Neural cell (in vitro differentiated cells): ENCODE results near the gene PPIG. TPM values are rescaled to one million over a fixed set of nuclear protein-coding genes. Genes with fewer than 3 reads are reported as not detected.

ENCODE experiments used
- H2AFZ ChIP-seq: fragments of 200-600, 300-800 bp; sonication (generic), shearing (Covaris generic); 2 replicates; pipeline ENCODE4 v1.6.0; 2014; ENCODE audit warnings: low read depth, mild to moderate bottlenecking, antibody characterized with exemption, low read length, moderate library complexity
- H3F3A ChIP-seq: fragments of 200-600 bp; shearing (Covaris generic); 2 replicates; pipeline ENCODE4 v1.6.1; 2016; ENCODE audit warnings: mild to moderate bottlenecking, moderate library complexity, mixed read lengths, antibody characterized with exemption, low read length; ENCODE audit not compliant: insufficient read depth, poor library complexity, severe bottlenecking
- H3K27ac ChIP-seq: fragments of 200-600, 300-800 bp; sonication (generic), shearing (Covaris generic); 2 replicates; pipeline ENCODE4 v1.5.1; 2014; ENCODE audit warnings: mild to moderate bottlenecking, low read length, moderate library complexity
- H3K27me3 ChIP-seq: fragments of 300-800, 200-600 bp; sonication (generic), shearing (Covaris generic); 2 replicates; pipeline ENCODE4 v1.6.0; 2014; ENCODE audit warnings: mild to moderate bottlenecking, low read depth, low read length, moderate library complexity; ENCODE audit not compliant: insufficient read depth
- H3K36me3 ChIP-seq: fragments of 300-800, 200-600 bp; sonication (generic), shearing (Covaris generic); 2 replicates; pipeline ENCODE4 v1.5.1; 2014; ENCODE audit warnings: mild to moderate bottlenecking, antibody characterized with exemption, low read length, moderate library complexity; ENCODE audit not compliant: insufficient read depth
- H3K4me2 ChIP-seq: fragments of 300-800, 200-600 bp; sonication (generic), shearing (Covaris generic); 2 replicates; pipeline ENCODE4 v1.6.0; 2014; ENCODE audit warnings: mild to moderate bottlenecking, low read length
- H3K4me3 ChIP-seq: fragments of 300-800, 200-600 bp; sonication (generic), shearing (Covaris generic); 2 replicates; pipeline ENCODE4 v1.5.1; 2014; ENCODE audit warnings: mild to moderate bottlenecking, low read length, moderate library complexity
- H3K79me2 ChIP-seq: fragments of 200-600 bp; shearing (Covaris generic); replicated peaks from 2 replicates; pipeline ENCODE4 v1.6.0; 2014; ENCODE audit warnings: mild to moderate bottlenecking, low read length, moderate library complexity; ENCODE audit not compliant: insufficient read depth
- H3K9ac ChIP-seq: fragments of 300-800, 200-600 bp; sonication (generic), shearing (Covaris generic); 2 replicates; pipeline ENCODE4 v1.6.1; 2016; ENCODE audit warnings: mild to moderate bottlenecking, low read length, mixed read lengths
- H3K9me2 ChIP-seq: fragments of 200-600 bp; shearing (Covaris generic); 2 replicates; pipeline ENCODE4 v1.6.1; 2016; ENCODE audit warnings: mild to moderate bottlenecking, low read length, mixed read lengths; ENCODE audit not compliant: insufficient read depth
- H3K9me3 ChIP-seq: fragments of 200-600, 300-800 bp; sonication (generic), shearing (Covaris generic); 2 replicates; pipeline ENCODE4 v1.6.1; 2016; ENCODE audit warnings: mild to moderate bottlenecking, mixed run types, low read length, moderate library complexity, mixed read lengths
- H4K20me1 ChIP-seq: fragments of 200-600 bp; shearing (Covaris generic); 2 replicates; pipeline ENCODE4 v1.6.1; 2016; ENCODE audit warnings: mild to moderate bottlenecking, mixed run types; ENCODE audit not compliant: insufficient read depth
- EP300 ChIP-seq: fragments of 450-650 bp; conservative IDR thresholded peaks from 2 replicates; pipeline ENCODE4 v1.6.1; 2014; ENCODE audit warnings: antibody characterized with exemption, mild to moderate bottlenecking, moderate library complexity; ENCODE audit not compliant: poor library complexity, severe bottlenecking
- EZH2 ChIP-seq: fragments of 200-600, 300-800 bp; shearing (Covaris generic), sonication (generic); IDR thresholded peaks from 2 replicates; pipeline ENCODE4 v1.6.1; 2014; ENCODE audit warnings: antibody characterized with exemption, low read length, borderline replicate concordance, mild to moderate bottlenecking; ENCODE audit not compliant: insufficient read depth, poor library complexity, severe bottlenecking
- MXI1 ChIP-seq: fragments of 450-650 bp; conservative IDR thresholded peaks from 2 replicates; pipeline ENCODE4 v1.6.1; 2014; ENCODE audit warnings: antibody characterized with exemption, mild to moderate bottlenecking; ENCODE audit not compliant: poor library complexity, severe bottlenecking
- RAD21 ChIP-seq: fragments of 450-650 bp; conservative IDR thresholded peaks from 2 replicates; pipeline ENCODE4 v1.6.1; 2014; ENCODE audit warnings: antibody characterized with exemption, mild to moderate bottlenecking, moderate library complexity
- SMC3 ChIP-seq: fragments of 450-650 bp; conservative IDR thresholded peaks from 2 replicates; pipeline ENCODE4 v1.6.1; 2014; ENCODE audit warnings: antibody characterized with exemption, mild to moderate bottlenecking, moderate library complexity; ENCODE audit not compliant: poor library complexity
- polyA plus RNA-seq: library from polyadenylated mRNA; depleted of rRNA; stranded (reverse); fragments of >200 nt; gene quantifications from 2 replicates; pipeline ENCODE4 v1.2.3, GENCODE V29; 2014
- TF ChIP-seq, protein P1 (sequence below): fragments of 450-650 bp; IDR thresholded peaks from 2 replicates; pipeline ENCODE4 v1.5.1; 2014; ENCODE audit warnings: antibody characterized with exemption, mild to moderate bottlenecking, moderate library complexity; ENCODE audit not compliant: poor library complexity, severe bottlenecking
- TF ChIP-seq, protein P2 (sequence below): IDR thresholded peaks from 2 replicates; pipeline ENCODE4 v1.6.1; 2012; ENCODE audit warnings: borderline replicate concordance

Gene PPIG
- polyA plus RNA-seq, 1 donor from 2014 or later = 45.0 TPM

DNA sequence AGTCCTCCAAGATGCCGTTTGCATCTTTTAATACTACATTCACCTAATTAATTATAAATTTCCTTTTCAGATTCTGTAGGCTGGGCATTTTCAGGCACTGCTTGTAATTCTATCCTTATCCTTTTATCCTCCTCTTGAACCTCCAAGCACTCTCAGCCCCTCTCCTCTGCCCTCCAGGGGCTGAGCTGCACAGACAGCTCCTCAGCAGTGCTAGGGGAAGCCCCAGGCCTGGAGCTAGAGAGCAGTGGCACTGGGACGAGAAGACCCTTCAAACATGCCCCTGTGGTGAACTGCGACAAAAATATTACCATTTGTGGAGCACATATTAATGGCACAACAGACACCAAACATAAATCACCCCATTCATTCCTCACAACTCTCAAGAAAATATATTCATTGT lies 77.1 kb downstream of the PPIG start:
- no peaks in the 10 kb centered on the region for H3K27me3 ChIP-seq
- no peak overlapping the region for H2AFZ ChIP-seq
- H4K20me1 ChIP-seq = no peaks in the 10 kb centered on the region
- no peaks in the 10 kb centered on the region for H3K36me3 ChIP-seq
- no peak overlapping the region for H3K4me2 ChIP-seq
- no peaks in the 10 kb centered on the region for H3K9me3 ChIP-seq
- TF ChIP-seq, protein P1, sequence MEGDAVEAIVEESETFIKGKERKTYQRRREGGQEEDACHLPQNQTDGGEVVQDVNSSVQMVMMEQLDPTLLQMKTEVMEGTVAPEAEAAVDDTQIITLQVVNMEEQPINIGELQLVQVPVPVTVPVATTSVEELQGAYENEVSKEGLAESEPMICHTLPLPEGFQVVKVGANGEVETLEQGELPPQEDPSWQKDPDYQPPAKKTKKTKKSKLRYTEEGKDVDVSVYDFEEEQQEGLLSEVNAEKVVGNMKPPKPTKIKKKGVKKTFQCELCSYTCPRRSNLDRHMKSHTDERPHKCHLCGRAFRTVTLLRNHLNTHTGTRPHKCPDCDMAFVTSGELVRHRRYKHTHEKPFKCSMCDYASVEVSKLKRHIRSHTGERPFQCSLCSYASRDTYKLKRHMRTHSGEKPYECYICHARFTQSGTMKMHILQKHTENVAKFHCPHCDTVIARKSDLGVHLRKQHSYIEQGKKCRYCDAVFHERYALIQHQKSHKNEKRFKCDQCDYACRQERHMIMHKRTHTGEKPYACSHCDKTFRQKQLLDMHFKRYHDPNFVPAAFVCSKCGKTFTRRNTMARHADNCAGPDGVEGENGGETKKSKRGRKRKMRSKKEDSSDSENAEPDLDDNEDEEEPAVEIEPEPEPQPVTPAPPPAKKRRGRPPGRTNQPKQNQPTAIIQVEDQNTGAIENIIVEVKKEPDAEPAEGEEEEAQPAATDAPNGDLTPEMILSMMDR = no peak
- no peak for TF ChIP-seq EP300
- no peak for TF ChIP-seq MXI1
- TF ChIP-seq, protein P2, sequence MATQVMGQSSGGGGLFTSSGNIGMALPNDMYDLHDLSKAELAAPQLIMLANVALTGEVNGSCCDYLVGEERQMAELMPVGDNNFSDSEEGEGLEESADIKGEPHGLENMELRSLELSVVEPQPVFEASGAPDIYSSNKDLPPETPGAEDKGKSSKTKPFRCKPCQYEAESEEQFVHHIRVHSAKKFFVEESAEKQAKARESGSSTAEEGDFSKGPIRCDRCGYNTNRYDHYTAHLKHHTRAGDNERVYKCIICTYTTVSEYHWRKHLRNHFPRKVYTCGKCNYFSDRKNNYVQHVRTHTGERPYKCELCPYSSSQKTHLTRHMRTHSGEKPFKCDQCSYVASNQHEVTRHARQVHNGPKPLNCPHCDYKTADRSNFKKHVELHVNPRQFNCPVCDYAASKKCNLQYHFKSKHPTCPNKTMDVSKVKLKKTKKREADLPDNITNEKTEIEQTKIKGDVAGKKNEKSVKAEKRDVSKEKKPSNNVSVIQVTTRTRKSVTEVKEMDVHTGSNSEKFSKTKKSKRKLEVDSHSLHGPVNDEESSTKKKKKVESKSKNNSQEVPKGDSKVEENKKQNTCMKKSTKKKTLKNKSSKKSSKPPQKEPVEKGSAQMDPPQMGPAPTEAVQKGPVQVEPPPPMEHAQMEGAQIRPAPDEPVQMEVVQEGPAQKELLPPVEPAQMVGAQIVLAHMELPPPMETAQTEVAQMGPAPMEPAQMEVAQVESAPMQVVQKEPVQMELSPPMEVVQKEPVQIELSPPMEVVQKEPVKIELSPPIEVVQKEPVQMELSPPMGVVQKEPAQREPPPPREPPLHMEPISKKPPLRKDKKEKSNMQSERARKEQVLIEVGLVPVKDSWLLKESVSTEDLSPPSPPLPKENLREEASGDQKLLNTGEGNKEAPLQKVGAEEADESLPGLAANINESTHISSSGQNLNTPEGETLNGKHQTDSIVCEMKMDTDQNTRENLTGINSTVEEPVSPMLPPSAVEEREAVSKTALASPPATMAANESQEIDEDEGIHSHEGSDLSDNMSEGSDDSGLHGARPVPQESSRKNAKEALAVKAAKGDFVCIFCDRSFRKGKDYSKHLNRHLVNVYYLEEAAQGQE = no peak
- TF ChIP-seq SMC3 = no peak
- no peak for TF ChIP-seq RAD21
- no peak overlapping the region for H3K27ac ChIP-seq
- H3K9ac ChIP-seq = no peak overlapping the region
- H3F3A ChIP-seq = no peaks in the 10 kb centered on the region
- no peaks in the 10 kb centered on the region for H3K79me2 ChIP-seq
- no peaks in the 10 kb centered on the region for H3K9me2 ChIP-seq
- no peak overlapping the region for H3K4me3 ChIP-seq

DNA sequence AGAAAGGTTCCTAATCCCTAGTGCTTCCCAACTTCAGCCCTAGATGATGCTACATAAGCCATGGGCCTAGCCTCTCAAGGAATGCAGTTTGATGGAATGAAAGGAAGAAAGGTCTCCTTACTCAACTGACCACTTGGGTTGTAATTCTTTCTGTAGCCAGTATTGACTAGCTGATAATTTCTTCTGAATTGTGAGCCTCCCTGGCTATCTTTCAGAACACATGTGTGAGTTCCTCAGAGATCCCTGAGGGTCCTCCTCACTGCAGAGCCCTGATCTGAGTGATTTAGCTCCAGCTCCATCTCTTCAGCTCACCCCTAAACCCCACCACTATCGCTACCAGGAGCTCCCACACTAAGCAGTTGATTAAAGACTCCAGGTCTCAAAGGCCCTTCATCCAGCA lies 78.6 kb downstream of the PPIG start:
- no peaks in the 10 kb centered on the region for H3K9me3 ChIP-seq
- TF ChIP-seq, protein P2 = no peak
- TF ChIP-seq EZH2 (no peak), RAD21 (no peak), SMC3 (no peak)
- TF ChIP-seq, protein P1 = no peak

More for the DNA sequence above, 78.6 kb downstream of the PPIG start:
- H3K9ac ChIP-seq = no peak overlapping the region
- H3K4me2 ChIP-seq = no peak overlapping the region
- H3K27me3 ChIP-seq = no peaks in the 10 kb centered on the region
- H3K9me2 ChIP-seq = no peaks in the 10 kb centered on the region
- no peaks in the 10 kb centered on the region for H3K36me3 ChIP-seq
- no peak overlapping the region for H3K4me3 ChIP-seq
- no peak overlapping the region for H3K27ac ChIP-seq
- H3K79me2 ChIP-seq = no peaks in the 10 kb centered on the region
- no peak overlapping the region for H2AFZ ChIP-seq
- H4K20me1 ChIP-seq = no peaks in the 10 kb centered on the region
- H3F3A ChIP-seq = no peaks in the 10 kb centered on the region
